ENCODE data around the gene CAMK1D.
"Not testable (repeated sequence)": the region's sequence is repeated elsewhere in the genome, so short reads cannot be mapped to it uniquely, and the experiment has no call there.

The CAMK1D gene

DNA sequence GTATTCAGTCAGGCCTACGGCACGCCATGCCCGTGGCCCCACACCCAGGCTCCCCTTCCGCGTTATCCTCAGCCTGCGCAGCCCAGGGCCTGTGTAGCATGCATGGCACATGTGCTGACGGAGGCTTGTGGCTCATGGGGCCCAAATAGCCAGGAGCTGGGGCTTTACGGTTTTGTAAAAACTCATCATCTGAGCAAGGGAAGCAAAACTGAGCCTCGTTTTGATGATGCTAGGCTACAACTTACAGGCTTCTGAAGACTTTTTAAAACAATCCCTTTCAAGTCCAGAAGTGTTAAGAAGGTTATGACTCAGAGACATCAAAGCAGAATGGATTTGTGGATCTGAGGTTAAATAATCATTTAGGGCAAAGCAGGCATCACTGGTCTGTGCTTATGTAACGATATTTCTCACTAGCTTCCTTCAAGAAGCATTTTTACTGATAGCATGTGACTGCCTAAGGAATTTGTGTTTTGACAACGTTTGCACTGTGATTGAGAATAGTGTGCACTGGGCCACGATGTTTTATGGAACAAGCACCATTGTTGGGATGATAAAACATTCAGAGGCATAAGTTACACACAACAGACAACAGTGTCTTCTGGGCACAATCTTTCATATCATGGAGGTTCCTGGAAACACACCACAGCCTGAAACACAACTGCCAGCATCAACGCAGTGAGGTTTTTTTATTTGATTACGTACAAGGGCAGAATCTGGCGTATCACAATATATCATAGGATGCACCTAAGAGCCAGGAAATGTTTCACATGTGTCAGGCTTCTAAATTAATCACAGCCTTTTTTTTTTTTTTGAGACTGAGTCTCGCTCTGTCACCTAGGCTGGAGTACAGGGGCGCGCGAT, 377.9 kb downstream of the CAMK1D start:
- no peak for DNase-seq (ENCODE audit: low read depth)

DNA sequence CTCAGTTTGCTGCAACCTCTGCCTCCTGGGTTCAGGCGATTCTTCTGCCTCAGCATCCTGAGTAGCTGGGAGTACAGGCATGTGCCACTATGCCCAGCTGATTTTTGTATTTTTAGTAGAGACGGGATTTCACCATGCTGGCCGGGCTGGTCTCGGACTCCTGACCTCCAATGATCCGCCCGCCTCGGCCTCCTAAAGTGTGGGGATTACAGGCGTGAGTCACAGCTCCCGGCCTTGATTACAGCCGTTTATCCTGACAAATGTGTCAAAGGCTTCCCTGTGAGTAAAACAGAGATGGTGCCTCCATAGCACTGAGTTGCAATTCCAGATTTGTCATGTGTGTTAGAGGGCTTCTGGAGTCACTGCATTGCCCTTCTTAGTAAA, 378.5 kb downstream of the CAMK1D start:
- DNase-seq (ENCODE audit: low read depth): no peak

DNA sequence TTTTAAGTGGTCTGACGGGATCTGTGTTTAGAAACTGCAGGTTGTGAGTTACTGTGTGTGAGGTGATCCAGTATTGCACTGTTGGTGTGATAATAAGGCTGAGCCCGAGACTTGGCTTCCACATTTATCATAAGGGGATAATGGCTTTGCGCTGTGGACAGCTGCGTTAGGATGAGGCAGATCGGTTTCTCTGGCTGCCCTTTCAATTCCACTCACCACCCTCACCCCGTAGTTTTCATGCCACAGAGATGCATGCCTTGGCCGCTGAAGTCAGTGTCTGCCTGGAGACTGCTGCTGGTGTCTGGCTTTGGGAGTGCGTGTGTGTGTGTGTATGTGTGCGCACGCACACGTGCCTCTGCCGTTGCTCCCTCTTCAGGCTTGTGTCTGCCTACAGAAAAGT, 379.1 kb downstream of the CAMK1D start:
- no peak for DNase-seq (ENCODE audit: low read depth)

DNA sequence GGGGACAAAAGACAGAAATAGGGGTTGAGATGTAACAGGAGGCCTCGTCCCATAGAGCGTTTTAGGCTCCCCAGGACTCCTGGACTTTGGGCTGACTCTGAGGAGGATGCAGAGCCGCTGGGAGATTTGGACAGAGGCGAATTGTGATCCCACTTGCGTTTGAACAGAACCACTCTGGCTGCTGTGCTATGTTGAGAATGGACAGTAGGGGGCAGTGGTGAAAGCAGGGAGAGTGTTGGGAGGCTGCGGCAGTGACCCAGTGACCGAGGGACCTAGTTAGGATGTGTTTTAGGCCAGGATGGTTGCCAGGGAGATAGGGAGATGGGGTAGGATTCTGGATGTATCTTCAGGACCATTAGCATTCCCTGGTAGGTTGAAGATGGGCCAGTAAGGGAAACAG, 380.5 kb downstream of the CAMK1D start:
- no peak for DNase-seq (ENCODE audit: low read depth)

DNA sequence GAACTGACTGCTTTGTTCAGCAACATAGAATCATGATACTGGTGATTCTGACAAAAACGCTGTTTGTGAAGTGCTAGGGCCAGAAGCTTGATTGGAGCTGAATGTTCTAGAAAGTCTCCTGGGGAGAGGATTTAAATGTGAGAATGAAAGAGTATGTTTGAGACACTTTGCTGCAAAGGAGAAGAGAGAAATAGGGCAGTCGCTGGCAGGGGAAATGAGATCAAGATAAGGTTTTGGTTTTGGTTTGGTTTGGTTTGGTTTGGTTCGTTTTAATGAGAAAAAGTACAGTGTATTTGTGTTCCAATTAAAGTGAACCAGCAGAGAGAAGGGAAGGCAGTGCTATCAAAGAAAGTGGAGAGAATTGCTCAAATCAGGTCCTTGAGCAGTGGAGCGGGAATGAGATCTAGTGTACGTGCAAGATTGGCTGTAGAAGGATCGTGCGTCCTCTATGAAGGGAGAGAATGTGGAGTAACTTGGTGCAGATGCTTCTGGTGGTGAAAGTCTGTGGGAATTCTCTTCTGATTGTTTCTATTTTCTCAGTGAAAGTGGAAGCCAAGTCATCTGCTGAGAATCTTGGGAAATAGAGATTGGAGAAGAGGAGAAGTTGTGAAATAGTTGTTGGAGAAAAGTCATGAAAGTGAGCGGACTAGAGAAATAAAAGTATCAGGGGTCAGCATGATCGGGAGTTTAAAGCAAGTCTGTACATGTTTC, 381.6 kb downstream of the CAMK1D start:
- DNase-seq (ENCODE audit: low read depth): no peak

DNA sequence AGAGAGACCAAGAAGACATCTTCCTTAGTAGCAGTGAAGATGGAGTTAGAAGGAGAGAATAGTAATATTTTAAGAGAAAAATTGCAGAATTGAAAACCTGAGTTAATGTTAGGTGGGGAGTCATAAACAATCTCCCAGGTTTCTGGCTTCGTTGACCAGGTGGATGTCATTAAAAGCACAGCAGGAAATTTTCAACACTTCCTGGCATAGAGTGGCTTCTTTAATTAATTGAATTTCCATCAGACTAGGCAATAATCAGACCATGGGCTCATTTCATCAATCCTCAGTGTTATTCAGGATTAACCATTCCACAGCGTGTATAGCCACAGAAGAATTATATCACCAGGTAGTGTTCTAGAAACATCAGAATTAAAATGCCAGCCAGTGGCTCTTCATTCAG, 383.9 kb downstream of the CAMK1D start:
- DNase-seq (ENCODE audit: low read depth): no peak

DNA sequence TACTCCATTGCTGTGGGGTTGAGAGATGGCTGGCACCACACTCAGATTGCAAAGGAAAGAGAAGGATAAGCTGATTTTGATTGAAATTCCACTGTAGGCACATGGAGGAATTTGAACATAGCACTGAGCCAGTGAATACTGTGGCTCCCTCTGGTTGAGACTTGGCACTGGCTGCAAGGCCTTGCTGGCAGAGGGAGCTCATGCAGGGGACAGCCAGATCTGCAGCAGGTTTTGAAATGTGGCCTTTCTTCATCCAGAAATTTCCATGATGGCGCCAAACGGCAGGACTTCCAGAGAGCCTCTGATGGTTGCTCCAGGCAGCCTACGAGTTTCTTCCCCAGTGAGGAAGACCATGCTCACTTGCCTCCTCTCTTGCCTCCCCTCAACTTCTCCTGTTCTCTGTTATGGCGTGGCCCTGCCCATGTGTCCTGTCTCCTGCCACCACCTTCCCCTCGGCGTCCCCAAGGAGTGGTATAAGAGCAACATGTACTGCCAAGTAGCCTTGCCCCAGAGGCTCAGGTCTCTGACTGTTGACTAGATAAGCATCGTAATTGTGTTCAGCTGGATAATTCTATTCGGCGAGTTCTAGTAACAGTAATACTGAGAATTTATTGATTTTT, 386.6 kb downstream of the CAMK1D start:
- DNase-seq (ENCODE audit: low read depth): no peak

DNA sequence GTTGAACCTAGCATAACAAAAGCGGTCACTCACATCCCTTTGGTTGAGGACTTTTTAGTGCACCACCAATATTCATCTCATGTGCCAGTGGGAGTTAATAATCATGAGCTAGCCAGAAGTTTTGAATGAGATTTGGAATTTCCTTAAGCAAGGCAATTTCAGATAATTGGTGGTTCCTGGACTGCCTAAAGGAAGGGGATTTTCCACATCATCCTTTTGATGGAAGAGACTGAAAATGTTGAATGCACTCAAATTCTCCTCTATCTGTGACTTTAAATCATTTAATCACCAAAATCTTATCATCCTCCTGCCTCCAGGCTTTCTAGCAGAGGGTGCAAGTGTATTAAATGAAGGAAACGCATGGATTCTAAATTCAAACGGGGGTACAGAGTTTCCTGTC, 391.5 kb downstream of the CAMK1D start:
- no peak for DNase-seq (ENCODE audit: low read depth)

DNA sequence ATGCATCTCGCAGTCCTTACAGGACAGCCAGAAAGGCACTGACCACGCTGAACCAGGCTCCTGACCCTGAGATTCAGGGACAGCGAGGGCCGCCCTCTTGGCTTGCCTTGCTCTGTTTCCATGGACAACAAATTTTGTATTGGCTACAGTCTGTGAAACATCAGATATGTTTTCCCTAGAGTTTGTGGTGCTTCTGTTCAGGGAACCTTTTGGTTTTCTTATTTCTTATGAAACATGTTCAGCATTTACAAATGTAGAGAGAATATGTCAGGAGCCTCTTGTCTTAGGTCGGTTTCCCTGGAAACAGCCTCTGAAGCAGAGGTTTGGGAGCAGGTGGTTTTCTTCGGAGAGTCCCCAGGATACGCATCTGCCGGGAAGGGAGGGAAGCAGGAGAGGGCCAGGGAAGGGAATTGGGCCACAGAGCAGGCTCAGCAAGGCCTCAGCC, 392.0 kb downstream of the CAMK1D start:
- no peak for DNase-seq (ENCODE audit: low read depth)

DNA sequence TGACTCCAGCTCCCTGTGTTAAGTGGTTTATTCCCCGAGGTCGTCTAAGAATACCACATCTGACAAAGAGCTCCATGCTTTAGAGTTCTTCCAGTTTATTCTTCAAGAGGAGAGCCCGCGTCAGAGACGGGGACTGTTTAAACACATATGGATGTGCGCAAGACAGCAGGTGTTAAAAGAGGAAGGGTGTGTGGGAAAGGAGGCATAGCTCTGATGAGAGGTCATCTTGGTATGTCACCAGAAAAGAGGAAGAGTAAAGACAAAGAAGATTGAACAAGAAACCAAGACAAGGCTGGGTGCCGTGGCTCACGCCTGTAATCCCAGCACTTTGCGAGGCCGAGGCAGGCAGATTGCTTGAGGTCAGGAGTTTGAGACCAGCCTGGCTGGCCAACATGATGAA, 393.4 kb downstream of the CAMK1D start:
- no peak for DNase-seq (ENCODE audit: low read depth)

DNA sequence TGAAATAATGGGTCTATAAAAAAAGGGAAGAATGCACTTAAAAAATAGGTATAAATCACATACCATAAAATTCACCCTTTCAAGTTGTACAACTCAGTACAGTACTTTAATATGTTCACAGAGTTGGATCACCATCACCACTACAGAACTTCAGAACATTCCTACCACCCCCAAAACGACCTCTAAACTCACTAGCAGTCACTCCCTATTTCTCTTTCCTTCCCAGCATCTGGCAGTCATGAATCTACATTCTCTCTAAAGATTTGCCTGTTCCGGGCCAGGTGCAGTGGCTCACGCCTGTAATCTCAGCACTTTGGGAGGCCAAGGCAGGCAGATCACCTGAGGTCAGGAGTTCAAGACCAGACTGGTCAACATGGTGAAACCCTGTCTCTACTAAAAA, 394.1 kb downstream of the CAMK1D start:
- not testable (repeated sequence) for DNase-seq (ENCODE audit: low read depth)

DNA sequence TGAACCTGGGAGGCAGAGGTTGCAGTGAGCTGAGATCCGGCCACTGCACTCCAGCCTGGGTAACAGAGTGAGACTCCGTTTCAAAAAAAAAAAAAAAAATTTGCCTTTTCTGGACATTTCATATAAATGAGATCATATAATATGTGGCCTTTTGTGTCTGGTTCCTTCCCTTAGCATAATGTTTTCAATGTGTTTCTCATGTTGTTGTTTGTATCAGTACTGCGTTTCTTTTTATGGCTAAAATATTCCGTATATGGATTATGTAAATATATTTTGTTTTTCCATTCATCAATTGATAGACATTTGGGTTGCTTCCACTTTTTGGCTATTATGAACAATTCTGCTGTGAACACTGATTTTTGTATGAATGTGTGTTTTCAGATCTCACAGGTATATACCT, 394.6 kb downstream of the CAMK1D start:
- no peak for DNase-seq (ENCODE audit: low read depth)

DNA sequence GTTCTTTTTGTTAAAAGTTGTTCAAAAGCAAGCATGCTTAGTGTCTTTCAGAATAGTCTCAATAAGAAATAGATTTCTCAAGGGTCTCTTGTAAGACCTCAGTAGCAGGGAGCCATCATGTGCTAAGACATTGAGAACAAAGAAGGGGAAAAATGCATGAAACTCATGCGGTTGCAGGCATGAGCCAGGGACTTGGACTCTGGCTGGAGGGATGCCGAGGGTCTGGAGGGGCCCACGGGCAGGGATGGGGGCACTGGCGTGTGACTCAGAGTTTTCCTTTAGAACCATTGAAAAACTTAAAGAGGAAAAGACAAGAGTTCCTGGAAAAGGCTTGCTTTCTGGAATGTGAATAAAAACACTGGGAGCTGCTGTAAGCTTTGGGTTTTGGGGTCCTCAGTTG, 398.8 kb downstream of the CAMK1D start:
- DNase-seq (ENCODE audit: low read depth): no peak

DNA sequence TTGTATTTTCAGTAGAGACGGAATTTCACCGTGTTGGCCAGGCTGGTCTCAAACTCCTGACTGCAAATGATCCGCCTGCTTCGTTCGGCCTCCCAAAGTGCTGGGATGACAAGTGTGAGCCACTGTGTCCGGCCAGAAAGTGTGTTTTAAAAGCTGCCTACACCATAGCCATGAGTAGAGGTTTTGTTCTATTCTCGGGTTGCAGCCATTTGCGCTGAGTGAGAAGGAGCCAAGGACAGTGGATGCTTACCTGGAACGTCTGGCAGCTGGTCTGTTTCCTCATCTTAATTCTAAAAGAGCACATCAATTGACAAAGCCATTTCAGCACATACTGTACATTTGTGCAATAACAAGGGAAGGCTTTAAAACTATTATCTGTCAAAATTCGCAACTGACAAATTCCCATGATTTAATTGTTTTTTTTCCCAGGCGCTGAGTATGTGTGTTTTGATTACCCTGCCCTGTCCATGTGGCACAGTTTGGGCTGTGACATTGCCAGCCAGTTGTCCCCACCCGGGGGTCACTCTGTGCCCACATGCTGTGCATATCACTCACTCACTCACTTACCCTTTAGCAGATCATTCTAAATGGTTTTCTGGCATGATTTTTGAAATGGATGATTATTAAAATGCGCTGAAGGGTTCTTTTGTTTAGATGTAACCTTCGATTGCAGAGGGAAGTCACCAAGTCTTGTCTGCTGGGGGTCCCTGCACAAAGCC, 400.6 kb downstream of the CAMK1D start:
- DNase-seq (ENCODE audit: low read depth): no peak

DNA sequence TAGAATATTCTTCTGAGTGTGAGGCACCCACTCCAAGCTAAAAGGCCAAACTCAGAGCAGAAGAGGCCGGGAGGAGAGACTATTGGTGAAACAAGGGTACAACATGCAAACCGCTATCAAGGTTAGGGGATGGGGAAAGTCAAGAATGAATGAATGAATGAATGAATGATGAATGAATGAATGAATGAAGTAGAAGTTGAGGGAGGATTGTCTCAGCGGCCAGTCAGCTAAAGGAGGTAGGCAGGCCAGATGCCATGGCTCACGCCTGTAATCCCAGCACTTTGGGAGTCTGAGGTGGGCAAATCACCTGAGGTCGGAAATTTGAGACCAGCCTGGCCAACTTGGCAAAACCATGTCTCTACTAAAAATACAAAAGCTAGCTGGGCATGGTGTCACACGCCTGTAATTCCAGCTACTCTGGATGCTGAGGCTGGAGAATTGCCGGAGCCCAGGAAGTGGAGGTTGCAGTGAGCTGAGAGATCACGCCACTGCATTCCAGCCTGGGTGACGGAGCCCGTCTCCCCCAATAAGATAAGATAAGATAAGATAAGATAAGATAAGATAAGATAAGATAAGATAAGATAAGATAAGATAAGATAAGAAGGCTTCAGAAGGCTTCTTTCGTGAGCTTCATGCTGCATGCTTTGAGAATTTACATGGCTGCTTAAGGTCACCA, 401.3 kb downstream of the CAMK1D start:
- no peak for DNase-seq (ENCODE audit: low read depth)

DNA sequence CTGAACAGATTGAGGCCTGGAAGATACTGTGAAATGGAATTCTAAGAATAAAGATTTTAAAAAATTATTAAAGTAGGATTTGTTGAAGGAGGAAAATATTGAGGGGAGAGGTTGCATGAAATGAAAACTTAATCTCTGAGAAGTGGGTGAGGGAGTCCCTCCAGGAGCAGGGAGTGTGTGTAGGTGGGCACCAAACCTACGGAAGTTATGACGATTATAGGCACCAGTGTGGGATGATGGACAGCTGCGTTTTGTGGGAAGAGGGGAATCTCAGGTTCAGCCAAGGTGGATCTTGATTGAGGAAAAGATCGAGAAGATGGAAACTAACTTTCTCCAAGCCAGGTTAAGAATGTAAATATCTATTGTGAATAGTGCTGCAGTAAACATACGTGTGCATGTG, 405.7 kb downstream of the CAMK1D start:
- no peak for DNase-seq (ENCODE audit: low read depth)

DNA sequence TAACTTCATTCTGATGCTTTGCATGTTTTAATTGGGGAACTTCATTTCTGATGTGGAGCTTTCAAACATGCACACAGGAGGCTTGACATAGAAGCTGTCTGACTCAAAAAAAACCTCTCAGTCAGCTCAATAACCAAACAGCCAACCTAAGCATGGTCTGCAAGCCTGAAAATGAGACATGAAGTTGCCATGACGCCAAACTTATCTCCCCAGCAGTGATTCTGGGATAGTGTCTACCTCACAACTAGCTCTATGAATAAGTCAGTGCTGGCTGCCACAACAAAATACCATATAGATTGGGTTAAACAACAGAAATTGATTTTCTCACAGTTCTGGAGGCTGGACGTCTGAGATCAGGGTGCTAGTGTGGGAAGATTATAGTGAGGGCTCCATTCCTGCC, 408.0 kb downstream of the CAMK1D start:
- DNase-seq (ENCODE audit: low read depth): no peak

DNA sequence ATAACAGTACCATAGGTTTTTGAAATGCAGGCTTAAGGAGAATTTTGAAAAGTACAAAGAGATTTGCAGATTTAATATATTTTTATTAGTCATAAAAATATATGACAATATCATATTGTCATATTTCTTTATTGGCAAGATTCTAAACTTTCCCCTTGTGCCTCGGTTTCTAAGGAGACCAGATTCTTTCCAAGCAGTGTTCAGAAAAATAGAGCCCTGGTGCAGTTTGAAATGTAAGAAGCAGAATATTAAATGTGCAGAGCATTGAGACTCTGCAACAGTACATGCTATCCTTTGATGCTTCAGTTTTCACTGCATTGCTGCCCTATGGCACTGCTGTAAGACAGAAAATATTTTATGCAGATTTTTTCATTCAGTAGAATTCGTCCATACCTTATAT, 408.9 kb downstream of the CAMK1D start:
- no peak for DNase-seq (ENCODE audit: low read depth)

DNA sequence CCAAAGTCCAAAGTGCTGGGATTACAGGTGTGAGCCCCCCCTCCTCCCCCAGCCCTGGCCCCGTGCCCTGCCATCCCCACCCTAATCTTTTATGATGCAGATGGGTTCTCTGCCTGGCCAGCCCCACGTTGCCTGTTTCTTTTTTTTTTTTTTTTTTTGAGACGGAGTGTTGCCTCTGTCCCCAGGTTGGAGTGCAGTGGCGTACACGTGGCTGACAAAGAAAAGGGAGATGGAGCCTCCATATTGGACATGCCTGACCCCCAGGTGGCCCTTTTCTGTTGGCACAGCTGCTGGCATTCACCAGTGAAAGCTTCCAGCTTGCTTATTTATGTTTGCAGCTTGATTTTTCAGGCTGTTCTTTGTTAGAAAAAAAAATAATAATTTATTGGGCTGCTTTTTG, 416.9 kb downstream of the CAMK1D start:
- no peak for DNase-seq (ENCODE audit: low read depth)

DNA sequence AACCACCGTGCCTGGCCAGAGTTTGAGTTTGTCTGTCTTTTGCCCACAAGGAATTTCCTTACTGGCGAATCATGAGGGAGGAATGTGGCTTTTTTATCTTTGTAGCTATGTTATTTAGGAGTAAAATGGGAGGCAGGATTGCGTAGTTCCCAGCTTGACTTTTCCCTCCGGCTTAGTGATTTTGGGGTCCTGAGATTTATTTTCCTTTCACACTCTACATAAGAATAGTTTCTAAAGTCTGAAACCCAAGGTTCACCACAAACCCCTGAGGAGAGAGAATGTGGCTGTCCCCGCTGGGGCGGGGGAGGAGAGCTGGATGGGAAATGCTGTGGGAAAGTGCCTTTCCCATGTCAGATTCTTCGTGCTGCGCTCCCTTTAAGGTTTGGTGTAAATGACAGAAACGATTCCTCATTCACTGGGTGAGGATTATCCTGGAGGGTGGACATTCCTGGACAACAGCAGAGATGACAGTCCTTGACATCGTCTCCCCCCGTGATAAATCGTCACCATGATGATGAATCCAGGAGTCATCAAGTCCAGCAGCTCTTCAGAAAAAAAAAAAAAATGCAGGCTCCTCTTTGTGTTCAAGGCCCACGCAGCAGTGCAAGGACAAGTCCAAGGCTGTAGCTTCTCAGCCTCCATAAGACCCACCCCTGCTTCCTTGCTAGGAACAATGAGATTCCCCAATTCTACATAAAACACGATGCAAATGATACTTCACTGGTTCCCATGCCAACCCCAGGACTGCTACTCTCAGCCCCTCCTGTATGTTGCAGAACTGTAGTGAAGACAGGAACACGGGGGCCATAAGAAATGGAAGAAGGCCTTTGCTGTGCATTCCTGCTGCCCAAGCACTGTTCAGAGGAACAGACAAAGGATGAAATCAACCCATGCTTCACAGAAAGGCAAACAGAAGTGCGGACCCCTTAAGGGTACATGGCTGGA, 419.1 kb downstream of the CAMK1D start:
- no peak for DNase-seq (ENCODE audit: low read depth)

Measured in fibroblast of the conjunctiva (primary cell).